Activated CD4-positive, alpha-beta T cell treated with anti-CD3 and anti-CD28 coated beads, Interleukin-2, amount 50 U/mL, for 48 hours (primary cell): ENCODE data around the gene FICD.
A peak's percentile ranks its signal among the peaks of the same experiment; 100 is the strongest.

Experiments used
- DNase-seq, 2 experiments: peaks; one replicate each; pipeline ENCODE4 v3.0.0-alpha.2; 2020

FICD gene

GRCh38 chr12:108567406-108568337 is 52.6 kb downstream of the FICD start:
- no peak for DNase-seq

- DNase-seq = peak; percentile 59 to 71
Observed at GRCh38 chr12:108568338-108569154, 53.5 kb downstream of the FICD start.
